RWPE2 (cell line): Measurements from ENCODE around the gene PDE3B.
"Not testable (repeated sequence)": the region's sequence is repeated elsewhere in the genome, so short reads cannot be mapped to it uniquely, and the experiment has no call there.

Source experiments
- ATAC-seq: fragments of 200-7000 bp; cut with Tn5 transposase; 3 replicates; pipeline ENCODE4 v1.9.1; 2021; ENCODE audit warnings: low read depth
- DNase-seq: peaks from one replicate; pipeline ENCODE4 v3.0.0-alpha.2; 2020; ENCODE audit warnings: low spot score
- H3K27ac ChIP-seq: fragments of 450-650 bp; 2 replicates; pipeline ENCODE4 v1.5.1; 2017; ENCODE audit warnings: mild to moderate bottlenecking; ENCODE audit not compliant: poor library complexity, severe bottlenecking
- H3K27me3 ChIP-seq: fragments of 250-450 bp; sonication (Bioruptor Pico); 2 replicates; pipeline ENCODE4 v1.5.1; 2021; ENCODE audit warnings: mild to moderate bottlenecking, moderate library complexity; ENCODE audit not compliant: insufficient read depth, poor library complexity, severe bottlenecking
- H3K36me3 ChIP-seq: fragments of 250-450 bp; sonication (Bioruptor Pico); 2 replicates; pipeline ENCODE4 v1.5.1; 2020; ENCODE audit warnings: low read depth, mild to moderate bottlenecking, moderate library complexity
- H3K4me1 ChIP-seq: fragments of 250-450 bp; sonication (Bioruptor Pico); 2 replicates; pipeline ENCODE4 v1.5.1; 2021; ENCODE audit warnings: mild to moderate bottlenecking, moderate library complexity; ENCODE audit not compliant: insufficient read depth, poor library complexity, severe bottlenecking
- H3K4me3 ChIP-seq: fragments of 250-450 bp; sonication (Bioruptor Pico); 2 replicates; pipeline ENCODE4 v1.5.1; 2021; ENCODE audit warnings: mild to moderate bottlenecking, moderate library complexity; ENCODE audit not compliant: severe bottlenecking
- H3K9me3 ChIP-seq: fragments of 250-450 bp; sonication (Bioruptor Pico); 2 replicates; pipeline ENCODE4 v1.5.1; 2021; ENCODE audit warnings: mild to moderate bottlenecking, moderate library complexity; ENCODE audit not compliant: severe bottlenecking
- TF ChIP-seq, protein P1 (sequence below): fragments of 450-650 bp; IDR thresholded peaks from one replicate; pipeline ENCODE4 v1.5.1; 2017; ENCODE audit warnings: mild to moderate bottlenecking, moderate library complexity; ENCODE audit not compliant: poor library complexity, severe bottlenecking

The PDE3B gene

DNA sequence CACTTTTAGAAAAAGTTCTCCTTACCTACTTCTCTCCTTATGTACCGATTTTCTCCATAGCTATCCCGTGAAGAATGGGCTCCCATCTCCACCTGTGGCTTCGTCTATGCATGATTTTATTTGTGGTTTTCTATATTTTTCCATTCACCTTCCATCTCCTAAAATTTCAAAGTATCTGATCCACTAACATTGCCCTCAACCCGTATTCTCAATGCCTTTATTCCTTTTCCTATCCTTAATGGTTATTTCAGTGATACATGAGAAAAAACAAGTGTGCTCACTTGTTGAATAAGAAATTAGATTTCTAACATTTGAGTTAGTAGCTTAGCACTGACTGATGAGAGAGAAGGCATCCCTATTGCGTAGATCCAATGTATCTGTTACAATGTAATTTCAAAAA is 231.6 kb downstream of the PDE3B start:
- Histone ChIP-seq H3K9me3 (no peaks in the 10 kb centered on the region), H3K36me3 (peaks cover 5% of the 10 kb centered on the region; the same call in 1 of the 2 replicates), H3K27ac (no peak overlapping the region), H3K4me3 (no peak overlapping the region), H3K4me1 (no peaks in the 10 kb centered on the region), H3K27me3 (no peaks in the 10 kb centered on the region)
- ATAC-seq: no peak
- no peak for DNase-seq
- TF ChIP-seq, protein P1, sequence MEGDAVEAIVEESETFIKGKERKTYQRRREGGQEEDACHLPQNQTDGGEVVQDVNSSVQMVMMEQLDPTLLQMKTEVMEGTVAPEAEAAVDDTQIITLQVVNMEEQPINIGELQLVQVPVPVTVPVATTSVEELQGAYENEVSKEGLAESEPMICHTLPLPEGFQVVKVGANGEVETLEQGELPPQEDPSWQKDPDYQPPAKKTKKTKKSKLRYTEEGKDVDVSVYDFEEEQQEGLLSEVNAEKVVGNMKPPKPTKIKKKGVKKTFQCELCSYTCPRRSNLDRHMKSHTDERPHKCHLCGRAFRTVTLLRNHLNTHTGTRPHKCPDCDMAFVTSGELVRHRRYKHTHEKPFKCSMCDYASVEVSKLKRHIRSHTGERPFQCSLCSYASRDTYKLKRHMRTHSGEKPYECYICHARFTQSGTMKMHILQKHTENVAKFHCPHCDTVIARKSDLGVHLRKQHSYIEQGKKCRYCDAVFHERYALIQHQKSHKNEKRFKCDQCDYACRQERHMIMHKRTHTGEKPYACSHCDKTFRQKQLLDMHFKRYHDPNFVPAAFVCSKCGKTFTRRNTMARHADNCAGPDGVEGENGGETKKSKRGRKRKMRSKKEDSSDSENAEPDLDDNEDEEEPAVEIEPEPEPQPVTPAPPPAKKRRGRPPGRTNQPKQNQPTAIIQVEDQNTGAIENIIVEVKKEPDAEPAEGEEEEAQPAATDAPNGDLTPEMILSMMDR: no peak

- peaks cover 5% of the 10 kb centered on the region; the same call in 1 of the 2 replicates for H3K36me3 ChIP-seq
- no peaks in the 10 kb centered on the region for H3K27me3 ChIP-seq
- ATAC-seq: no peak
- no peaks in the 10 kb centered on the region for H3K9me3 ChIP-seq
- TF ChIP-seq, protein P1: no peak
- no peak overlapping the region for H3K4me3 ChIP-seq
- DNase-seq: no peak
- H3K27ac ChIP-seq: no peak overlapping the region
- H3K4me1 ChIP-seq: no peaks in the 10 kb centered on the region
These were observed 238.1 kb downstream of the PDE3B start for GRCh38 chr11:14881576-14882193.

GRCh38 chr11:14882196-14882595 is 238.6 kb downstream of the PDE3B start:
- Histone ChIP-seq H3K27ac (no peak overlapping the region), H3K36me3 (peaks cover 5% of the 10 kb centered on the region; the same call in 1 of the 2 replicates), H3K9me3 (no peaks in the 10 kb centered on the region), H3K27me3 (no peaks in the 10 kb centered on the region), H3K4me3 (no peak overlapping the region), H3K4me1 (no peaks in the 10 kb centered on the region)
- DNase-seq (no peak), ATAC-seq (no peak)
- TF ChIP-seq, protein P1: no peak

DNA sequence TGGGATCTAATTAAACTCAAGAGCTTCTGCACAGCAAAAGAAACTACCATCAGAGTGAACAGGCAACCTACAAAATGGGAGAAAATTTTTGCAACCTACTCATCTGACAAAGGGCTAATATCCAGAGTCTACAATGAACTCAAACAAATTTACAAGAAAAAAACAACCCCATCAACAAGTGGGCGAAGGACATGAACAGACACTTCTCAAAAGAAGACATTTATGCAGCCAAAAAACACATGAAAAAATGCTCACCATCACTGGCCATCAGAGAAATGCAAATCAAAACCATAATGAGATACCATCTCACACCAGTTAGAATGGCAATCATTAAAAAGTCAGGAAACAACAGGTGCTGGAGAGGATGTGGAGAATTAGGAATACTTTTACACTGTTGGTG is 240.1 kb downstream of the PDE3B start:
- not testable (repeated sequence) for H3K36me3 ChIP-seq, H3K4me3 ChIP-seq, H3K27me3 ChIP-seq, H3K27ac ChIP-seq, H3K4me1 ChIP-seq, ATAC-seq, DNase-seq, H3K9me3 ChIP-seq

- H3K9me3 ChIP-seq: no peaks in the 10 kb centered on the region
- H3K27ac ChIP-seq: no peak overlapping the region
- no peaks in the 10 kb centered on the region for H3K4me1 ChIP-seq
- no peaks in the 10 kb centered on the region for H3K27me3 ChIP-seq
- no peaks in the 10 kb centered on the region; the same call in 1 of the 2 replicates for H3K36me3 ChIP-seq
- no peak overlapping the region for H3K4me3 ChIP-seq
- DNase-seq: no peak
- no peak for ATAC-seq
- TF ChIP-seq, protein P1: no peak
These were observed 241.2 kb downstream of the PDE3B start for GRCh38 chr11:14884667-14885273.
